Measurements from ENCODE around the gene SETD1A. TPM values are rescaled to one million over a fixed set of nuclear protein-coding genes. Genes with fewer than 3 reads are reported as not detected.

The SETD1A gene
- total RNA-seq: 18.8 TPM
- polyA plus RNA-seq (ENCODE audit: insufficient read depth, low read depth, low replicate concordance): 4.8 TPM
- long read RNA-seq, donor 1: 0 reads
- long read RNA-seq, donor 2: 0 reads
- long read RNA-seq, donor 3, partial matches to known transcripts: 12 of 12 reads
- long read RNA-seq, donor 3, other reads (novel, unspliced or antisense): 0 of 12 reads
- long read RNA-seq, donor 4, partial matches to known transcripts: 5 of 5 reads
- long read RNA-seq, donor 4, other reads (novel, unspliced or antisense): 0 of 5 reads
- long read RNA-seq, donor 5: 0 reads
- long read RNA-seq, donor 6: 0 reads
- long read RNA-seq, donor 7, partial matches to known transcripts: 9 of 9 reads
- long read RNA-seq, donor 7, other reads (novel, unspliced or antisense): 0 of 9 reads
- long read RNA-seq, donor 8, partial matches to known transcripts: 5 of 5 reads
- long read RNA-seq, donor 8, other reads (novel, unspliced or antisense): 0 of 5 reads
- long read RNA-seq, donor 9: 0 reads
- long read RNA-seq, donor 10: 0 reads

DNA sequence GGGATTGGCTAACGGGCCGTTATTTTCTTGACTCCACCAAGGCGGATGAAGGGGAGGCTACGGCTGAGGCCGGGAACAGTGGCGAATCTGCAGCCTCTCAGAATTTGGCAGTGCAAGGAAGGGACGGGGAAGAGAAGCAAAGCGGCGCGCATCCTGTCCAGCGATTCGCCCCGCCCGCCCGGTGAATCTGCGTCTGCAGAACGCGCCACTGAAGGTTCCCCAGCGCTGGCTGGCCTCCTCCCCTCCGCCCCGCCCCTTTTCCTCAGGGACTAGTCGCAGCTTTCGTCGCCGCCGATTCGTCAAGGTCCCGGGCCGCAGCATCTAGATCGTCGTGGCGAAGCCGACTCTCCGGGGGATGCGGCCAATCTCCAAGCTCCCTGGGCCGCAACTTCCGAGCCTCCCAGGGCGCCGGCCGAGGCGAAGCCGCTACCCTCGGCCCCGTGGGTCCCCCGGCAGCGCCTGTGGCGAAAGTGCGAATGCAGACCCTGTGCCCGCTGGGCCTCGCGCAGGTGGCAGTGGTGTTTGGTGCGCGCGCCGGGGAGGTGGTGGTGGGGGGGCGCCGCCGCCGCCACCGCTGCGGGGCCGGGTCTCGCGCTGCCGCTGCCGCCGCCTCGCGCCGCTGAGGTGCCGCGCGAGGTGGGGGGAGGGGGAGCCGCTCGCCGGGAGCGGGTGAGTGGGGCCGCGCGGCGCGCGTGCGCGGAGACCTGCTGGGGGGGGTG is at the start of gene SETD1A:
Gene SETD1A, plus strand, starts transcription at position 299 of the 719 bp plus-strand sequence. CDS start 978 bp downstream, outside the sequence.
- no peak for FAIRE-seq
- Histone ChIP-seq H3K36me3 (ENCODE audit: control insufficient read depth in 2 of 3, insufficient read depth in 3 of 3, low read length in 3 of 3) (peaks cover 11 to 34% (median 20%) of the 10 kb centered on the region in 3 donors), H3K4me1 (ENCODE audit: control insufficient read depth in 2 of 3, insufficient read depth in 2 of 3, low read depth in 1 of 3, low read length in 3 of 3) (peaks cover 0 to 23% (median 13%) of the 10 kb centered on the region in 3 donors)

DNA sequence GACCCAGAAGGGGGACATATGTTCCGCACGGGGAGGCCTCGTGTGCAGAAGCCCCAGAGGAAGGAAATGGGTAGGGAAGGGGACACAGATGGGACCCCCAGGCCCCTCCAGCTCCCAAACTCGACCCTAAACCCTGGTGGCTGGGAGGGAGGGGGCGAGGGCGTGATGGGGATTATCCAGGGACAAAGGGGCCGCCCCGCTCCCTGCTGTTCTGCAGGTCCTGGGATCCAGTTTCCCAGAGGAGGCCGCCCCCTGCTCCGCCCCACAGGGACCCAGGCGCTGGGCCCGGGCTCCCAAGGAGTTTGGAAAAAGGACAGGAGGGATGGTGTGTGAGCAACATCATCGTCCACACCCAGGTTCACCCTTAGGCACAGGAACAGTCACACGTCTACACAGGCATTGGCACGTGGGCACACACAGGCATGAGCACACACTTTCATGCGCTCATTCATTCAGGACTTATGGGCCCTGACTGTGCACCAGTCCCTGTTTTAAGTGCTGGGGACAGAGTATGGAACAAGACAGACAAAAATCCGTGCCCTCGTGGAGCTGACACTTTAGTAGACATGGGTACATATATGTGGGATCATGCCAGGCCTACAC is 47.0 kb upstream of the SETD1A start:
- intact Hi-C loops (cut with DNase I): no loop called here
- no peaks in the 10 kb centered on the region for H3K36me3 ChIP-seq (ENCODE audit: control insufficient read depth in 2 of 3, insufficient read depth in 3 of 3, low read length in 3 of 3)
- no peak overlapping the region for H3K4me3 ChIP-seq (ENCODE audit: low read length in 3 of 3)
- no peak for DNase-seq
- no peak for FAIRE-seq
- H3K4me1 ChIP-seq (ENCODE audit: control insufficient read depth in 2 of 3, insufficient read depth in 2 of 3, low read depth in 1 of 3, low read length in 3 of 3): no peaks in the 10 kb centered on the region
- TF ChIP-seq, protein P1, sequence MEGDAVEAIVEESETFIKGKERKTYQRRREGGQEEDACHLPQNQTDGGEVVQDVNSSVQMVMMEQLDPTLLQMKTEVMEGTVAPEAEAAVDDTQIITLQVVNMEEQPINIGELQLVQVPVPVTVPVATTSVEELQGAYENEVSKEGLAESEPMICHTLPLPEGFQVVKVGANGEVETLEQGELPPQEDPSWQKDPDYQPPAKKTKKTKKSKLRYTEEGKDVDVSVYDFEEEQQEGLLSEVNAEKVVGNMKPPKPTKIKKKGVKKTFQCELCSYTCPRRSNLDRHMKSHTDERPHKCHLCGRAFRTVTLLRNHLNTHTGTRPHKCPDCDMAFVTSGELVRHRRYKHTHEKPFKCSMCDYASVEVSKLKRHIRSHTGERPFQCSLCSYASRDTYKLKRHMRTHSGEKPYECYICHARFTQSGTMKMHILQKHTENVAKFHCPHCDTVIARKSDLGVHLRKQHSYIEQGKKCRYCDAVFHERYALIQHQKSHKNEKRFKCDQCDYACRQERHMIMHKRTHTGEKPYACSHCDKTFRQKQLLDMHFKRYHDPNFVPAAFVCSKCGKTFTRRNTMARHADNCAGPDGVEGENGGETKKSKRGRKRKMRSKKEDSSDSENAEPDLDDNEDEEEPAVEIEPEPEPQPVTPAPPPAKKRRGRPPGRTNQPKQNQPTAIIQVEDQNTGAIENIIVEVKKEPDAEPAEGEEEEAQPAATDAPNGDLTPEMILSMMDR (IDR thresholded peaks at IDR 0.05; ENCODE audit: borderline replicate concordance, extremely low read depth, insufficient read depth): no peak
- H3K27me3 ChIP-seq (ENCODE audit: control insufficient read depth, insufficient read depth, low read length): no peaks in the 10 kb centered on the region
- H3K9ac ChIP-seq (ENCODE audit: low read length in 3 of 3): no peak overlapping the region
- no peak overlapping the region for H3K27ac ChIP-seq (ENCODE audit: low read depth in 2 of 2, low read length in 2 of 2)
- H3K9me3 ChIP-seq (ENCODE audit: control insufficient read depth in 2 of 3, insufficient read depth in 1 of 3, low read length in 3 of 3): no peaks in the 10 kb centered on the region

More for the DNA sequence above, at the start of gene SETD1A:
- Histone ChIP-seq H3K27ac (ENCODE audit: low read depth in 2 of 2, low read length in 2 of 2) (peak within 1 kb of the TSS; percentile 98 to 99), H3K9me3 (ENCODE audit: control insufficient read depth in 2 of 3, insufficient read depth in 1 of 3, low read length in 3 of 3) (no peaks in the 10 kb centered on the region), H3K9ac (ENCODE audit: low read length in 3 of 3) (peak within 1 kb of the TSS; percentile 84 to 98 (median 85)), H3K27me3 (ENCODE audit: control insufficient read depth, insufficient read depth, low read length) (no peaks in the 10 kb centered on the region), H3K4me3 (ENCODE audit: low read length in 3 of 3) (peak within 1 kb of the TSS; percentile 85 to 89 (median 87))
- intact Hi-C loops (cut with DNase I): no loop called here
- DNase-seq: peak; percentile 97 to 99 (median 98)
- TF ChIP-seq, protein P1 (IDR thresholded peaks at IDR 0.05; ENCODE audit: borderline replicate concordance, extremely low read depth, insufficient read depth): peak; percentile 8

DNA sequence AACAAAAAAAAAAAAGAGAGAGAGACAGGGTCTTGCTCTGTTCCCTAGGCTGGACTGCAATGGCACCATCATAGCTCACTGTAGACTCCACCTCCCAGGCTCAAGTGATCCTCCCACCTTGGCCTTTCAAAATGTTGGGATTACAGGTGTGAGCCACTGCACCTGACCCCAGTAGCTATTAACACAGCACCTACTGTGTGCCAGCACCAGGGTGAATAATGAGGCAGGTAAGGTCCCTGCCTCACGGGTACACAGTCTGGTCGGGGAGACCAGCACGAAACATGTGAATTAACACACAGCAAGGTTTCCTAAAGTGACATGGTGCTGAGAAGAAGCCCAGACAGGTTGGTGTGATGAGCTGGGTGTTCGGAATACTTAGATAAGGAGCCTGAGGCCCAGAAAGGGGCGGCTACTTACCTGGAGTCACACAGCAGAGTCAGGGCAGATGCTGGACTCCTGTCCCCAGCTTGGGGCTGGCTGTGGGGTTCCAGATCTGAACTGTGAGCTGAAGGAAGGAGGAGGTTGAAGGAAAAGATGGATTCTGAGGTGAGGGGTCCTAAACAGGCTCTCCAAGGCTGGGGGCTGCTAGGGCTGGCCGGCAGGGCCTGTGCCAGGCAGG is 44.7 kb upstream of the SETD1A start:
- Histone ChIP-seq H3K4me3 (ENCODE audit: low read length in 3 of 3) (no peak overlapping the region), H3K9me3 (ENCODE audit: control insufficient read depth in 2 of 3, insufficient read depth in 1 of 3, low read length in 3 of 3) (no peaks in the 10 kb centered on the region), H3K9ac (ENCODE audit: low read length in 3 of 3) (no peak overlapping the region), H3K27me3 (ENCODE audit: control insufficient read depth, insufficient read depth, low read length) (no peaks in the 10 kb centered on the region), H3K4me1 (ENCODE audit: control insufficient read depth in 2 of 3, insufficient read depth in 2 of 3, low read depth in 1 of 3, low read length in 3 of 3) (no peaks in the 10 kb centered on the region), H3K27ac (ENCODE audit: low read depth in 2 of 2, low read length in 2 of 2) (no peak overlapping the region), H3K36me3 (ENCODE audit: control insufficient read depth in 2 of 3, insufficient read depth in 3 of 3, low read length in 3 of 3) (no peaks in the 10 kb centered on the region)
- intact Hi-C loops (cut with DNase I): no loop called here
- DNase-seq: no peak
- TF ChIP-seq, protein P1 (IDR thresholded peaks at IDR 0.05; ENCODE audit: borderline replicate concordance, extremely low read depth, insufficient read depth): no peak
- FAIRE-seq: no peak

All from kidney (tissue), 22 donors.